PFSK-1 (cell line): ENCODE data around the gene FAM184A.

Source experiments
- POLR2AphosphoS5 ChIP-seq: IDR thresholded peaks from 2 replicates; pipeline ENCODE4 v1.6.1; 2012; ENCODE audit warnings: low read depth, mild to moderate bottlenecking, control low read depth, low read length, moderate library complexity
- TAF1 ChIP-seq: IDR thresholded peaks from 2 replicates; pipeline ENCODE4 v1.6.1; 2012; ENCODE audit warnings: low read length, control low read depth, borderline replicate concordance; ENCODE audit not compliant: insufficient read depth
- TF ChIP-seq, protein P1 (sequence below), 2 experiments: IDR thresholded peaks; 2 replicates each; pipeline versions ENCODE4 v1.6.1 to v1.8.0; 2011 to 2012; ENCODE audit warnings: low read depth in 2 of 2, low read length in 2 of 2, control low read depth in 1 of 2, inconsistent platforms in 1 of 2, mild to moderate bottlenecking in 1 of 2, moderate library complexity in 1 of 2; ENCODE audit not compliant: insufficient read depth in 1 of 2

DNA sequence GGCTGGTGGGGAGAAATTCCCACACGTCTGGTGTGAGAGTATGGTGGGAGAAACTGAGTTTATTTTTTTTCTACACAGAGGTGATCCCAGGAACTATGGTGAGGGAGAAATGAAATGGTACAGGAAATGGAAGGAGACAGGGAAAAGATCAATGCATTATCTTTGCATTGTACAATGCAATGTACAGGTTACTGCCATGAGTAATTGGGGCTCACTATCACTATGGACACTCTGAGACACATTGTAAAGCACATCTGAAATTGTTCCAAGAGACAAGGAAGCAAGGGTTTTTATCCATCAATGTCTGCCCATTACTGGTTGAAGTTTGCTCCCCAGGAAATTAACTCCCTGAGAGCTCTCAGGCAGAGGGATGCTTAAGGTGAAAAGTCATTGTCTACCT is 21.7 kb upstream of the FAM184A start:
- TF ChIP-seq POLR2AphosphoS5 (no peak), TAF1 (no peak)
- TF ChIP-seq, protein P1, sequence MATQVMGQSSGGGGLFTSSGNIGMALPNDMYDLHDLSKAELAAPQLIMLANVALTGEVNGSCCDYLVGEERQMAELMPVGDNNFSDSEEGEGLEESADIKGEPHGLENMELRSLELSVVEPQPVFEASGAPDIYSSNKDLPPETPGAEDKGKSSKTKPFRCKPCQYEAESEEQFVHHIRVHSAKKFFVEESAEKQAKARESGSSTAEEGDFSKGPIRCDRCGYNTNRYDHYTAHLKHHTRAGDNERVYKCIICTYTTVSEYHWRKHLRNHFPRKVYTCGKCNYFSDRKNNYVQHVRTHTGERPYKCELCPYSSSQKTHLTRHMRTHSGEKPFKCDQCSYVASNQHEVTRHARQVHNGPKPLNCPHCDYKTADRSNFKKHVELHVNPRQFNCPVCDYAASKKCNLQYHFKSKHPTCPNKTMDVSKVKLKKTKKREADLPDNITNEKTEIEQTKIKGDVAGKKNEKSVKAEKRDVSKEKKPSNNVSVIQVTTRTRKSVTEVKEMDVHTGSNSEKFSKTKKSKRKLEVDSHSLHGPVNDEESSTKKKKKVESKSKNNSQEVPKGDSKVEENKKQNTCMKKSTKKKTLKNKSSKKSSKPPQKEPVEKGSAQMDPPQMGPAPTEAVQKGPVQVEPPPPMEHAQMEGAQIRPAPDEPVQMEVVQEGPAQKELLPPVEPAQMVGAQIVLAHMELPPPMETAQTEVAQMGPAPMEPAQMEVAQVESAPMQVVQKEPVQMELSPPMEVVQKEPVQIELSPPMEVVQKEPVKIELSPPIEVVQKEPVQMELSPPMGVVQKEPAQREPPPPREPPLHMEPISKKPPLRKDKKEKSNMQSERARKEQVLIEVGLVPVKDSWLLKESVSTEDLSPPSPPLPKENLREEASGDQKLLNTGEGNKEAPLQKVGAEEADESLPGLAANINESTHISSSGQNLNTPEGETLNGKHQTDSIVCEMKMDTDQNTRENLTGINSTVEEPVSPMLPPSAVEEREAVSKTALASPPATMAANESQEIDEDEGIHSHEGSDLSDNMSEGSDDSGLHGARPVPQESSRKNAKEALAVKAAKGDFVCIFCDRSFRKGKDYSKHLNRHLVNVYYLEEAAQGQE (IDR thresholded peaks at IDR 0.05; ENCODE audit: insufficient read depth in 1 of 2, low read depth in 2 of 2, low read length in 2 of 2), result no peak
